Left lung (tissue), 14 donors: Measurements from ENCODE around the gene DPYSL4. TPM values are rescaled to one million over a fixed set of nuclear protein-coding genes. Genes with fewer than 3 reads are reported as not detected.

Experiments
- ATAC-seq: fragments of 200-7000 bp; cut with Tn5 transposase; one replicate; pipeline ENCODE4 v1.9.1; 2020; ENCODE audit warnings: moderate library complexity
- DNase-seq, 4 donors: peaks; one replicate each; pipeline ENCODE4 v3.0.0-alpha.2; 2013 to 2020
- H3K27ac ChIP-seq, 2 donors: fragments of 200-600 bp; sonication (generic) in 1 of 2; one replicate each; pipeline versions ENCODE4 v1.5.0 to v1.8.0; 2020 to 2021
- H3K27me3 ChIP-seq, 2 donors: fragments of 200-600 bp; sonication (generic) in 1 of 2; one replicate each; pipeline versions ENCODE4 v1.5.0 to v1.8.0; 2020 to 2021
- H3K36me3 ChIP-seq, 2 donors: fragments of 200-600 bp; sonication (generic) in 1 of 2; one replicate each; pipeline versions ENCODE4 v1.5.0 to v1.8.0; 2020 to 2021
- H3K4me1 ChIP-seq, 2 donors: fragments of 200-600 bp; one replicate each; pipeline ENCODE4 v1.8.0; 2021
- H3K4me3 ChIP-seq, 2 donors: fragments of 200-600 bp; sonication (generic) in 1 of 2; one replicate each; pipeline versions ENCODE4 v1.5.0 to v1.8.0; 2020 to 2021; ENCODE audit warnings: mild to moderate bottlenecking in 1 of 2
- H3K9me3 ChIP-seq, 2 donors: fragments of 200-600 bp; sonication (generic) in 1 of 2; one replicate each; pipeline versions ENCODE4 v1.5.0 to v1.8.0; 2020 to 2021
- CTCF ChIP-seq, 2 donors: fragments of 200-600 bp; sonication (generic) in 1 of 2; IDR thresholded peaks; one replicate each; pipeline versions ENCODE4 v1.5.0 to v1.8.0; 2021; ENCODE audit warnings: antibody characterized with exemption in 2 of 2
- intact Hi-C, 2 donors: fragments of 100-400 bp; cut with DNase I; formaldehyde crosslinking; loops; one replicate each; pipeline versions ENCODE4 v1.11.2 to v1.14.2; 2022
- long read RNA-seq, 12 donors: library from polyadenylated mRNA in 2 of 12; unstranded in 2 of 12; transcript quantifications; one replicate each; pipeline ENCODE4 v2.0.0 and lab custom pipeline, GENCODE V29; 2019 to 2026
- polyA plus RNA-seq, 6 donors: library from polyadenylated mRNA; unstranded; fragments of 120-200 nt; gene quantifications; one replicate each; pipeline ENCODE4 v1.2.1, GENCODE V29; 2013; ENCODE audit not compliant: insufficient read length in 6 of 6
- total RNA-seq, 2 donors: library from RNA; stranded (reverse); fragmentation: NEBNext Ultra II Directional; extraction: Animal tissue kit (Norgen Biotek cat#: 25700); gene quantifications; one replicate each; pipeline ENCODE4 v1.2.1, GENCODE V29; 2021
- donor health status: DM: no; HTN: yes; CAD: no.
- donor health status: DM: no; HTN: no; CAD: no.

The DPYSL4 gene
- 1 to 10 TPM; 1.3 to 3.1 TPM for total RNA-seq
- 10 to 100 TPM in 5 of 6 donors, 1 to 10 TPM in 1; 9.5 to 14.6 (median 11.6) TPM for polyA plus RNA-seq
- long read RNA-seq, donor 1, partial matches to known transcripts: 0 of 3 reads
- long read RNA-seq, donor 1, other reads (novel, unspliced or antisense): 0 of 3 reads
- long read RNA-seq, donor 2, partial matches to known transcripts: 0 of 4 reads
- long read RNA-seq, donor 2, other reads (novel, unspliced or antisense): 0 of 4 reads
- long read RNA-seq, donor 3, partial matches to known transcripts: 0 of 3 reads
- long read RNA-seq, donor 3, other reads (novel, unspliced or antisense): 0 of 3 reads
- long read RNA-seq, donor 4, partial matches to known transcripts: 0 of 1 reads
- long read RNA-seq, donor 4, other reads (novel, unspliced or antisense): 0 of 1 reads
- long read RNA-seq, donor 5, partial matches to known transcripts: 0 of 4 reads
- long read RNA-seq, donor 5, other reads (novel, unspliced or antisense): 0 of 4 reads
- long read RNA-seq, donor 6, partial matches to known transcripts: 0 of 4 reads
- long read RNA-seq, donor 6, other reads (novel, unspliced or antisense): 0 of 4 reads
- long read RNA-seq, donor 7, partial matches to known transcripts: 0 of 1 reads
- long read RNA-seq, donor 7, other reads (novel, unspliced or antisense): 0 of 1 reads
- long read RNA-seq, donor 8, partial matches to known transcripts: 0 of 3 reads
- long read RNA-seq, donor 8, other reads (novel, unspliced or antisense): 0 of 3 reads
- long read RNA-seq, donor 9: 0 reads
- long read RNA-seq, donor 10, partial matches to known transcripts: 1 of 1 reads
- long read RNA-seq, donor 10, other reads (novel, unspliced or antisense): 0 of 1 reads
- long read RNA-seq, donor 11, transcript DPYSL4-201 (14 exons, 2,729 nt): major isoform, 21 of 27 reads
- long read RNA-seq, donor 11, partial matches to known transcripts: 6 of 27 reads
- long read RNA-seq, donor 11, other reads (novel, unspliced or antisense): 0 of 27 reads
- long read RNA-seq, donor 12, partial matches to known transcripts: 0 of 3 reads
- long read RNA-seq, donor 12, other reads (novel, unspliced or antisense): 0 of 3 reads

GRCh38 chr10:132186488-132187429, at the start of gene DPYSL4:
DPYSL4 (plus strand) TSS chr10:132186948; CDS start chr10:132187064, 116 bp downstream.
- Histone ChIP-seq H3K27me3 (peaks cover 38 to 85% of the 10 kb centered on the region in 2 donors), H3K4me1 (peaks cover 4 to 23% of the 10 kb centered on the region in 2 donors), H3K9me3 (no peaks in the 10 kb centered on the region), H3K4me3 (peak within 1 kb of the TSS; percentile 17 to 34), H3K27ac (no peak within 1 kb of the TSS), H3K36me3 (no peaks in the 10 kb centered on the region)
- peak in 1 of 4 donors; percentile 79 for DNase-seq
- TF ChIP-seq CTCF (IDR thresholded peaks at IDR 0.05): no peak
- intact Hi-C loops: no loop called here
- peak; percentile 47 for ATAC-seq

DNA sequence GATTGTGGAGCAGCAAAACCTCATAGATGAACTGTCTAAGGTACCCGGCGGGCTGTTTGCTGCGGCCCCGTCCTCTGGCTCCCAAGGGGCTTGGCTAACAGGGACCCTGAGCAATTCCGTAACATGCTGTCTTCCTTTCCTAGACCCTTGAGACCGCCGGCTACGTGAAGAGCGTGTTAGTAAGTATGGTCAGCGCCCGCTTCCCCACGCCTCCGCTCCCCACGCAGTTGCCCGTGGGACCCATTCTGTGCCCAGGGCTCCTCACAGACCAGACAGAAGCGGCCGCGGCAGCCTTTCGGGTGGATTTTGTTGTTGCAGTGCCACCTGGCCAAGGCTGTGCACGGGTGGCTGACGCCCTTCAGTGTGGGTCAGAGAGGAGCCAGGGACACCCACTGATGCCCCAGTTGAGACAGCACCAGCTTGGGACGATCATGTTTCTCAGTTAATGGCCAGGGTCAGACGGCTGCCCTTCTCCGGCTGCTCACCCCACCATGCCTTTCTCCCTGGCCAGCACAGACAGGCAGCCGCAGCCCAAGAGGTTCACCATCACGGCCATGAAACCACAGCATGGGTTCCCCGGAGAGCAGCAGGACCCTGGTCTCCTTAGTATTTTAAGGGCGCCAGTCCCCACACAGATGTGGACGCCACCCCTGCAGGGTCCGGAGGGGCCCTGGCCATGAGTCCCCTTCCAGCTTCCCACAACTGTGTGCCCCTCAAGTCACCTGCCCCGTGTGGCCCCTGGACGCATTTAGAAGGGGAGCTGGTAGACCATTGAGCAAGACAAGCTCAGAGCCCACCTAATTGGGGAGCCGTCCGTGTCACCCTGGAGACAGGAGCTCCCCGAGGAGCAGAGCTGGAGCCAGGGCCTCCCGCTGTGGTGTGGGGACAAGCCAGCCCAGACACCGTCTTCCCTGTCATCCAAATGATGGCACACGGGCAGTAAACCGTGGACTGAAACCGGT, 49.4 kb upstream of the DPYSL4 start:
- Histone ChIP-seq H3K4me1 (no peaks in the 10 kb centered on the region), H3K36me3 (no peaks in the 10 kb centered on the region), H3K9me3 (no peaks in the 10 kb centered on the region), H3K4me3 (no peak overlapping the region), H3K27me3 (peaks cover 0 to 49% of the 10 kb centered on the region in 2 donors), H3K27ac (no peak overlapping the region)
- ATAC-seq: no peak
- intact Hi-C loops: no loop called here
- no peak for TF ChIP-seq CTCF (IDR thresholded peaks at IDR 0.05)
- DNase-seq: peak in 2 of 4 donors; percentile 23 to 63

- H3K4me1 ChIP-seq: no peaks in the 10 kb centered on the region
- DNase-seq (peak in 2 of 4 donors; percentile 15 to 61), ATAC-seq (no peak)
- no peaks in the 10 kb centered on the region for H3K36me3 ChIP-seq
- intact Hi-C loops: no loop called here
- H3K4me3 ChIP-seq: no peak overlapping the region
- H3K9me3 ChIP-seq: no peaks in the 10 kb centered on the region
- peaks cover 0 to 49% of the 10 kb centered on the region in 2 donors for H3K27me3 ChIP-seq
- no peak overlapping the region for H3K27ac ChIP-seq
- TF ChIP-seq CTCF (IDR thresholded peaks at IDR 0.05): no peak
Observed at GRCh38 chr10:132138133-132138532, 48.6 kb upstream of the DPYSL4 start.

GRCh38 chr10:132138596-132138995, 48.2 kb upstream of the DPYSL4 start:
- peak in 2 of 4 donors; percentile 22 to 70 for DNase-seq
- Histone ChIP-seq H3K27ac (no peak overlapping the region), H3K27me3 (peaks cover 0 to 49% of the 10 kb centered on the region in 2 donors), H3K4me3 (no peak overlapping the region), H3K36me3 (no peaks in the 10 kb centered on the region), H3K4me1 (no peaks in the 10 kb centered on the region), H3K9me3 (no peaks in the 10 kb centered on the region)
- intact Hi-C loops: no loop called here
- TF ChIP-seq CTCF (IDR thresholded peaks at IDR 0.05): no peak
- no peak for ATAC-seq
